C4-2B (cell line): ENCODE data around the gene TEKT3.

ENCODE experiments used
- CTCF ChIP-seq: fragments of 450-650 bp; conservative IDR thresholded peaks from 2 replicates; pipeline ENCODE4 v1.5.1; 2017; ENCODE audit warnings: mild to moderate bottlenecking
- ZFX ChIP-seq: fragments of 450-650 bp; IDR thresholded peaks from 2 replicates; pipeline ENCODE4 v1.6.1; 2017

GRCh38 chr17:15351478-15351840 is 10.1 kb upstream of the TEKT3 start:
- TF ChIP-seq CTCF (no peak), ZFX (no peak)
